Gastrocnemius medialis (tissue), 4 donors: ENCODE data around the gene TMEM198.

Source experiments
- CTCF ChIP-seq, 5 experiments: fragments of 450-650 bp in 3 of 5; fragments of 200-600 bp in 2 of 5; sonication (generic) in 2 of 5; IDR thresholded peaks in 4 of 5; conservative IDR thresholded peaks in 1 of 5; 1 replicate in 4 of 5; 2 replicates in 1 of 5; pipeline ENCODE4 v1.5.1; 2016 to 2019; ENCODE audit warnings: antibody characterized with exemption in 5 of 5, mild to moderate bottlenecking in 3 of 5, moderate library complexity in 3 of 5
- POLR2A ChIP-seq, 2 donors: fragments of 450-650 bp; IDR thresholded peaks; one replicate each; pipeline ENCODE4 v1.6.1; 2017; ENCODE audit warnings: antibody characterized with exemption in 2 of 2, mild to moderate bottlenecking in 2 of 2, moderate library complexity in 2 of 2

DNA sequence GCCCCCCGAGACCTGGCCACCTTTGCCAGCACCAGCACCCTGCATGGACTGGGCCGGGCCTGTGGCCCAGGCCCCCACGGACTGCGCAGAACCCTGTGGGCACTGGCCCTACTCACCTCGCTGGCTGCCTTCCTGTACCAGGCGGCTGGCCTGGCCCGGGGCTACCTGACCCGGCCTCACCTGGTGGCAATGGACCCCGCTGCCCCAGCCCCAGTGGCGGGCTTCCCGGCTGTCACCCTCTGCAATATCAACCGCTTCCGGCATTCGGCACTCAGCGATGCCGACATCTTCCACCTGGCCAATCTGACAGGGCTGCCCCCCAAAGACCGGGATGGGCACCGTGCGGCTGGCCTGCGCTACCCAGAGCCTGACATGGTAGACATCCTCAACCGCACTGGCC is 29.0 kb upstream of the TMEM198 start:
- no peak for TF ChIP-seq CTCF (IDR thresholded peaks at IDR 0.05 in 4 of 5, conservative IDR thresholded peaks at IDR 0.05 in 1 of 5)
- no peak for TF ChIP-seq POLR2A (IDR thresholded peaks at IDR 0.05)
